Left lung (tissue), 10 donors: ENCODE measurements around the gene TNFSF11. TPM values are rescaled to one million over a fixed set of nuclear protein-coding genes. Genes with fewer than 3 reads are reported as not detected.

Experiments
- ATAC-seq: fragments of 200-7000 bp; cut with Tn5 transposase; one replicate; pipeline ENCODE4 v1.9.1; 2020; ENCODE audit warnings: moderate library complexity
- DNase-seq, 4 donors: peaks; one replicate each; pipeline ENCODE4 v3.0.0-alpha.2; 2013 to 2020
- H3K27ac ChIP-seq, 2 donors: fragments of 200-600 bp; sonication (generic) in 1 of 2; one replicate each; pipeline versions ENCODE4 v1.5.0 to v1.8.0; 2020 to 2021
- H3K27me3 ChIP-seq, 2 donors: fragments of 200-600 bp; sonication (generic) in 1 of 2; one replicate each; pipeline versions ENCODE4 v1.5.0 to v1.8.0; 2020 to 2021
- H3K36me3 ChIP-seq, 2 donors: fragments of 200-600 bp; sonication (generic) in 1 of 2; one replicate each; pipeline versions ENCODE4 v1.5.0 to v1.8.0; 2020 to 2021
- H3K4me1 ChIP-seq, 2 donors: fragments of 200-600 bp; one replicate each; pipeline ENCODE4 v1.8.0; 2021
- H3K4me3 ChIP-seq, 2 donors: fragments of 200-600 bp; sonication (generic) in 1 of 2; one replicate each; pipeline versions ENCODE4 v1.5.0 to v1.8.0; 2020 to 2021; ENCODE audit warnings: mild to moderate bottlenecking in 1 of 2
- H3K9me3 ChIP-seq, 2 donors: fragments of 200-600 bp; sonication (generic) in 1 of 2; one replicate each; pipeline versions ENCODE4 v1.5.0 to v1.8.0; 2020 to 2021
- CTCF ChIP-seq, 2 donors: fragments of 200-600 bp; sonication (generic) in 1 of 2; IDR thresholded peaks; one replicate each; pipeline versions ENCODE4 v1.5.0 to v1.8.0; 2021; ENCODE audit warnings: antibody characterized with exemption in 2 of 2
- intact Hi-C, 2 donors: fragments of 100-400 bp; cut with DNase I; formaldehyde crosslinking; loops; one replicate each; pipeline versions ENCODE4 v1.11.2 to v1.14.2; 2022
- polyA plus RNA-seq, 6 donors: library from polyadenylated mRNA; unstranded; fragments of 120-200 nt; gene quantifications; one replicate each; pipeline ENCODE4 v1.2.1, GENCODE V29; 2013; ENCODE audit not compliant: insufficient read length in 6 of 6
- total RNA-seq, 2 donors: library from RNA; stranded (reverse); fragmentation: NEBNext Ultra II Directional; extraction: Animal tissue kit (Norgen Biotek cat#: 25700); gene quantifications; one replicate each; pipeline ENCODE4 v1.2.1, GENCODE V29; 2021
- donor health status: DM: no; HTN: yes; CAD: no.
- donor health status: DM: no; HTN: no; CAD: no.

Gene TNFSF11
- total and polyA plus RNA-seq, 8 donors, result 0.18 to 1.1 (median 0.45) TPM; not detected in 1

GRCh38 chr13:42532561-42533335 is 41.2 kb upstream of the TNFSF11 start:
- DNase-seq (peak in 2 of 4 donors; percentile 45 to 52), ATAC-seq (no peak)
- Histone ChIP-seq H3K4me3 (no peak overlapping the region), H3K36me3 (no peaks in the 10 kb centered on the region), H3K27me3 (no peaks in the 10 kb centered on the region), H3K27ac (no peak overlapping the region), H3K4me1 (no peaks in the 10 kb centered on the region), H3K9me3 (no peaks in the 10 kb centered on the region)
- no peak for TF ChIP-seq CTCF (IDR thresholded peaks at IDR 0.05)
- intact Hi-C loops, result no loop called here

GRCh38 chr13:42533336-42533591 is 40.7 kb upstream of the TNFSF11 start:
- no peaks in the 10 kb centered on the region for H3K4me1 ChIP-seq
- no peaks in the 10 kb centered on the region for H3K27me3 ChIP-seq
- no peaks in the 10 kb centered on the region for H3K9me3 ChIP-seq
- ATAC-seq (no peak), DNase-seq (no peak)
- TF ChIP-seq CTCF (IDR thresholded peaks at IDR 0.05), result no peak
- no peaks in the 10 kb centered on the region for H3K36me3 ChIP-seq
- H3K27ac ChIP-seq, result no peak overlapping the region
- no peak overlapping the region for H3K4me3 ChIP-seq
- intact Hi-C loops, result no loop called here

GRCh38 chr13:42534785-42535184 is 39.2 kb upstream of the TNFSF11 start:
- intact Hi-C loops, result no loop called here
- Histone ChIP-seq H3K4me1 (no peaks in the 10 kb centered on the region), H3K4me3 (no peak overlapping the region), H3K27ac (no peak overlapping the region), H3K27me3 (no peaks in the 10 kb centered on the region), H3K36me3 (no peaks in the 10 kb centered on the region), H3K9me3 (no peaks in the 10 kb centered on the region)
- ATAC-seq, result no peak
- DNase-seq, result no peak
- TF ChIP-seq CTCF (IDR thresholded peaks at IDR 0.05), result no peak

- H3K4me3 ChIP-seq, result no peak overlapping the region
- no peaks in the 10 kb centered on the region for H3K9me3 ChIP-seq
- intact Hi-C loops, result no loop called here
- no peak for ATAC-seq
- H3K36me3 ChIP-seq, result no peaks in the 10 kb centered on the region
- TF ChIP-seq CTCF (IDR thresholded peaks at IDR 0.05), result no peak
- H3K27ac ChIP-seq, result no peak overlapping the region
- no peak for DNase-seq
- H3K27me3 ChIP-seq, result no peaks in the 10 kb centered on the region
- H3K4me1 ChIP-seq, result no peaks in the 10 kb centered on the region
These were observed 35.0 kb upstream of the TNFSF11 start for GRCh38 chr13:42538996-42539395.

- no peaks in the 10 kb centered on the region for H3K27me3 ChIP-seq
- TF ChIP-seq CTCF (IDR thresholded peaks at IDR 0.05), result no peak
- intact Hi-C loops, result no loop called here
- DNase-seq (no peak), ATAC-seq (no peak)
- H3K36me3 ChIP-seq, result no peaks in the 10 kb centered on the region
- H3K4me1 ChIP-seq, result no peaks in the 10 kb centered on the region
- H3K9me3 ChIP-seq, result no peaks in the 10 kb centered on the region
- H3K4me3 ChIP-seq, result no peak overlapping the region
- no peak overlapping the region for H3K27ac ChIP-seq
These were observed 34.3 kb upstream of the TNFSF11 start for GRCh38 chr13:42539670-42540069.
